Activated CD4-positive, alpha-beta T cell treated with anti-CD3 and anti-CD28 coated beads for 36 hours (primary cell): ENCODE measurements around the gene TANK. TPM values are rescaled to one million over a fixed set of nuclear protein-coding genes. Genes with fewer than 3 reads are reported as not detected.

ENCODE experiments used
- ATAC-seq: fragments of 200-7000 bp; cut with Tn5 transposase; one replicate; pipeline ENCODE4 v1.10.0; 2021; ENCODE audit warnings: mild to moderate bottlenecking, moderate library complexity
- CTCF ChIA-PET: fragments of 350-600 bp; sonication (Branson Sonifier 250); formaldehyde crosslinking; loops from one replicate; lab custom pipeline; 2021; ENCODE audit warnings: antibody characterized with exemption; lab: Charles Lee
- POLR2A ChIA-PET: fragments of 350-600 bp; sonication (Branson Sonifier 250); formaldehyde crosslinking; loops from one replicate; lab custom pipeline; 2021; ENCODE audit warnings: antibody characterized with exemption, inconsistent platforms; lab: Charles Lee
- DNase-seq: peaks from one replicate; pipeline ENCODE4 v3.0.0-alpha.2; 2020
- H3K27ac Mint-ChIP-seq: one replicate; pipeline ENCODE4 v1.8.0; 2021; ENCODE audit warnings: mixed read lengths
- H3K27me3 Mint-ChIP-seq: one replicate; pipeline ENCODE4 v1.8.0; 2021; ENCODE audit warnings: mixed read lengths
- H3K36me3 Mint-ChIP-seq: one replicate; pipeline ENCODE4 v1.8.0; 2021; ENCODE audit warnings: low read depth, mixed read lengths
- H3K4me1 Mint-ChIP-seq: one replicate; pipeline ENCODE4 v1.8.0; 2021; ENCODE audit warnings: mixed read lengths
- H3K4me3 Mint-ChIP-seq: one replicate; pipeline ENCODE4 v1.8.0; 2021; ENCODE audit warnings: mild to moderate bottlenecking, moderate library complexity, mixed read lengths
- H3K9me3 Mint-ChIP-seq: one replicate; pipeline ENCODE4 v1.8.0; 2021; ENCODE audit warnings: low read depth, mixed read lengths
- intact Hi-C, 2 experiments: fragments of 100-400 bp; cut with DNase I in 1 of 2; cut with micrococcal nuclease in 1 of 2; formaldehyde crosslinking; loops; one replicate each; pipeline versions ENCODE4 v1.14.2 to v1.15.1; 2022 to 2024; cut with DNase I, micrococcal nuclease
- total RNA-seq, 2 experiments: library from RNA; stranded (reverse); gene quantifications; one replicate each; pipeline ENCODE4 v1.2.3, GENCODE V29; 2021

Gene TANK, protein sequence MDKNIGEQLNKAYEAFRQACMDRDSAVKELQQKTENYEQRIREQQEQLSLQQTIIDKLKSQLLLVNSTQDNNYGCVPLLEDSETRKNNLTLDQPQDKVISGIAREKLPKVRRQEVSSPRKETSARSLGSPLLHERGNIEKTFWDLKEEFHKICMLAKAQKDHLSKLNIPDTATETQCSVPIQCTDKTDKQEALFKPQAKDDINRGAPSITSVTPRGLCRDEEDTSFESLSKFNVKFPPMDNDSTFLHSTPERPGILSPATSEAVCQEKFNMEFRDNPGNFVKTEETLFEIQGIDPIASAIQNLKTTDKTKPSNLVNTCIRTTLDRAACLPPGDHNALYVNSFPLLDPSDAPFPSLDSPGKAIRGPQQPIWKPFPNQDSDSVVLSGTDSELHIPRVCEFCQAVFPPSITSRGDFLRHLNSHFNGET
- total RNA-seq, result 10 to 100 TPM; 54.6 to 59.7 TPM

GRCh38 chr2:161160226-161161073 lies at the start of gene TANK:
TSS of gene TANK (plus strand) at chr2:161160428. CDS start at chr2:161179663, 19,235 bp downstream.
- POLR2A ChIA-PET, result interaction anchor here (0.6 kb wide), 1 partner anchor 779 kb away, joined by 4 read pairs; no protein-coding TSS in a partner anchor
- H3K4me1 Mint-ChIP-seq, result peaks cover 52% of the 10 kb centered on the region
- peaks cover 34% of the 10 kb centered on the region for H3K36me3 Mint-ChIP-seq

DNA sequence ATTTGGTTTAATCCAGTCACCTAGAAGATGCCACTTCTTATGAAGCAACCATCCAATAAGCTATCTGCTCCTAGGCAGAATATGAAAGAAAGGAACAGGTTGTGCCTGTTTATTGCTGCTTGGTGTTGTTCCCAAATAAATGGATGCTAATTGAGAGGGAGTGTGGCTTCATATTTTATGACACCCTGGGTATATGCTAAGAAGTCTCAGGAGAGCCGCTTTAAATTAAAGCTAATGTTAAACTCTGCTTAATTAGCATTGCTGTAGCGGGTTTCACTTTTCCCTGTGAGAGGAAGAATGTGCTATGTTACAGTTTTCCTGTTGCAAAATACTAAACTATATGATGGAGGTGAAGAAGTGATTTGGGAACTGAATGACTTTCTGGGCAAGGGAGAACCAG lies 48.7 kb upstream of the TANK start:
- peaks cover 2% of the 10 kb centered on the region for H3K27me3 Mint-ChIP-seq
- peaks cover 7% of the 10 kb centered on the region for H3K4me1 Mint-ChIP-seq
- CTCF ChIA-PET, result interaction anchor here (0.9 to 1.4 kb wide), 3 partner anchors 11 to 36 kb away, joined by 3 to 4 read pairs (median 3); no protein-coding TSS in a partner anchor
- POLR2A ChIA-PET, result no interaction called here
- no peak overlapping the region for H3K4me3 Mint-ChIP-seq
- no peak overlapping the region for H3K27ac Mint-ChIP-seq
- no peaks in the 10 kb centered on the region for H3K9me3 Mint-ChIP-seq
- DNase-seq (no peak), ATAC-seq (no peak)
- intact Hi-C loops, result no loop called here
- H3K36me3 Mint-ChIP-seq, result no peaks in the 10 kb centered on the region

More at GRCh38 chr2:161160226-161161073, at the start of gene TANK:
- H3K4me3 Mint-ChIP-seq, result peak within 1 kb of the TSS; percentile 91
- peak; percentile 95 for DNase-seq
- H3K27me3 Mint-ChIP-seq, result no peaks in the 10 kb centered on the region
- CTCF ChIA-PET, result interaction anchor here (0.7 to 1.4 kb wide), 4 partner anchors 37 to 113 kb away, joined by 3 to 4 read pairs (median 3); no protein-coding TSS in a partner anchor
- ATAC-seq, result peak; percentile 95
- H3K27ac Mint-ChIP-seq, result peak within 1 kb of the TSS; percentile 99
- intact Hi-C loops, result loop anchor here (1.0 to 10.0 kb wide), 14 partner anchors 24 to 1876 kb away; partner anchors contain the start of genes LY75 (in 2 of the 2), RBMS1 (in 2 of the 2), MARCHF7 (in 1 of the 2) and PSMD14 (in 1 of the 2)
- no peaks in the 10 kb centered on the region for H3K9me3 Mint-ChIP-seq

DNA sequence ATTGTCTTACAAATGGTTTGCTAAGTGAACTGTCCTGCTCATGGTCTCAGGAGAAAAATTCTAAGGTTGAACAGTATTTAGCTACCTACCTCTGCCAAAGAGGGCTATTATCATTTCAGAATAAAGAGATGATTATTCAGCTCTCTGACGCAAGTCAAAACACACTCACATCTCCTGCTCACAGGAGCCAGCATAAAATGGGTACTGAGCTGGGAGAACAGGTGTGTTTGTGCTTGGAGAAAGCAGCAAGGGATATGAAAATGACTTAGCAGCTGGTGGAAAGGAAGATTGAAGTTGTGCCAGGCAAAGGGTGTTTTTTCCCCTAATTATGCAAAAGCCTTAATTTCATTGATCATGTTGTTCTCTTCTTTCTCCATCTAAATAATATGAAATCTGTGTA lies 47.3 kb upstream of the TANK start:
- POLR2A ChIA-PET, result no interaction called here
- H3K9me3 Mint-ChIP-seq, result no peaks in the 10 kb centered on the region
- no peak overlapping the region for H3K4me3 Mint-ChIP-seq
- H3K36me3 Mint-ChIP-seq, result no peaks in the 10 kb centered on the region
- H3K27ac Mint-ChIP-seq, result no peak overlapping the region
- CTCF ChIA-PET, result interaction anchor here (0.6 to 1.9 kb wide), 4 partner anchors 23 to 66 kb away, joined by 3 to 4 read pairs (median 4); no protein-coding TSS in a partner anchor
- peaks cover 2% of the 10 kb centered on the region for H3K27me3 Mint-ChIP-seq
- intact Hi-C loops, result no loop called here
- DNase-seq (no peak), ATAC-seq (no peak)
- H3K4me1 Mint-ChIP-seq, result no peaks in the 10 kb centered on the region

- CTCF ChIA-PET, result interaction anchor here (0.6 to 1.9 kb wide), 6 partner anchors 15 to 67 kb away, joined by 3 to 4 read pairs (median 3); partner anchors contain the start of gene TANK
- no peaks in the 10 kb centered on the region for H3K9me3 Mint-ChIP-seq
- intact Hi-C loops, result no loop called here
- H3K27ac Mint-ChIP-seq, result no peak overlapping the region
- ATAC-seq (peak; percentile 87), DNase-seq (no peak)
- H3K36me3 Mint-ChIP-seq, result no peaks in the 10 kb centered on the region
- no peaks in the 10 kb centered on the region for H3K4me1 Mint-ChIP-seq
- POLR2A ChIA-PET, result no interaction called here
- no peak overlapping the region for H3K4me3 Mint-ChIP-seq
- H3K27me3 Mint-ChIP-seq, result peaks cover 2% of the 10 kb centered on the region
These were observed 46.3 kb upstream of the TANK start for GRCh38 chr2:161113693-161114575.

GRCh38 chr2:161115205-161115604 lies 45.0 kb upstream of the TANK start:
- H3K27me3 Mint-ChIP-seq, result peaks cover 2% of the 10 kb centered on the region
- CTCF ChIA-PET, result interaction anchor here (1.1 to 1.7 kb wide), 2 partner anchors 10 to 121 kb away, joined by 3 read pairs; no protein-coding TSS in a partner anchor
- H3K36me3 Mint-ChIP-seq, result no peaks in the 10 kb centered on the region
- no peaks in the 10 kb centered on the region for H3K9me3 Mint-ChIP-seq
- POLR2A ChIA-PET, result interaction anchor here (0.7 kb wide), 1 partner anchor 23 kb away, joined by 3 read pairs; no protein-coding TSS in a partner anchor
- no peak overlapping the region for H3K4me3 Mint-ChIP-seq
- no peaks in the 10 kb centered on the region for H3K4me1 Mint-ChIP-seq
- no peak for ATAC-seq
- H3K27ac Mint-ChIP-seq, result no peak overlapping the region
- DNase-seq, result no peak
- intact Hi-C loops, result no loop called here

DNA sequence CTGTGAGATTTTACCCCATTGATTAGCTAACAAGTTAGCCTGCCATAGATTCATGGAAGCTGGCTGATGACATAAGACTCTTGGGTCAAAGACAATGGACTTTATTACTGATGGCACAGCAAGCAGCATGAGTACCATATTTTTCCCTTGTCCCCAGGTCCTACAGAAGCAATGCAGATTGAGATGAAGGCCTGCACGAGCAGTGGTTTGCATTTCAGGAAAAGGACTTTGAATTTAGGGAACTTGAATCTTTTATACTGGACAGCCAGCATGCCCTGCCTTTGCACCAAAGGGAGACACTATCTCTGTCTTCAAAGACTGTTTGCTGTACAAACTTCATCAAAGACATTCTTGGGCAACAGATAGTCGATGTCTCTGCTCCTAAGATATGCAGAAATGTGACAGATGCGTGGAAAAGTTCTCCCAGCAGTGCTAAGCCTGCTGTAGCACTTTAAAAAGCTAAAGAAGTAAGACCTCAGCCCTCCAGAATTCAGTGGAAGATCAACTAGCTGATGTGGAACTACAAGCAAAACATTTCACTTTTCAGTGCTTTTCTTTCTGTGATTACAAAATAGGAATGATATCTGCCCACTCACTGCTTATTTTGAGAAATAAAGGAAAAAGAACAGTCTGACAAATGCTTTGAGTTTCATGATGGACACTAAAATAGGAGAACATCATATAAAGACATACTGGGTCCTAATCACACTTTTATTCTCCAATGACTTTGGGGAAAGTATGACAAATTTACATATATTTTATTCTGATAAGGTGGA lies 44.4 kb upstream of the TANK start:
- intact Hi-C loops, result no loop called here
- Mint-ChIP-seq H3K4me3 (no peak overlapping the region), H3K36me3 (no peaks in the 10 kb centered on the region), H3K9me3 (no peaks in the 10 kb centered on the region), H3K27ac (no peak overlapping the region), H3K27me3 (peaks cover 2% of the 10 kb centered on the region), H3K4me1 (no peaks in the 10 kb centered on the region)
- ChIA-PET POLR2A (interaction anchor here (0.7 kb wide), 1 partner anchor 23 kb away, joined by 3 read pairs; no protein-coding TSS in a partner anchor), CTCF (interaction anchor here (0.6 to 1.7 kb wide), 3 partner anchors 10 to 121 kb away, joined by 3 read pairs; no protein-coding TSS in a partner anchor)
- ATAC-seq (no peak), DNase-seq (no peak)

DNA sequence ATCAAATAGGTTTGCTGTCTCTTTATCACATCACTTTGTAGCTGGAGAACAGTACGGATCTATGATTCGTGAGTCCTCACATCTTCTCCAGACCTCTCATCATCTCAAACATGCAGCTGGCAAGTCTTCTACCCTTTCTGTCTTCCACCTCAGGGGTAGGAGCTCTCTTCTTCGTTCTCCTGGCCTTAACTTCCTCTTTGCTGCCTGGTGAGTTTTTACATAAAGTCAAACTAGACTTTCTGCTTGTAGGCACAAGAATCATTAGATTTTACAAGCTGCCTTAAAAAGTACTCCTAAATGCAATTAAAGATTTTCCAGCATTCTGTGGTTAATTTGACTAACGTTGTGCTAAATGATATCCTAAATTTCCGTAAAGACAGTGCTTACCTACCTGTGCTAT lies 43.7 kb upstream of the TANK start:
- intact Hi-C loops, result no loop called here
- DNase-seq (no peak), ATAC-seq (no peak)
- Mint-ChIP-seq H3K4me1 (no peaks in the 10 kb centered on the region), H3K27ac (no peak overlapping the region), H3K9me3 (no peaks in the 10 kb centered on the region), H3K27me3 (peaks cover 2% of the 10 kb centered on the region), H3K36me3 (no peaks in the 10 kb centered on the region), H3K4me3 (no peak overlapping the region)
- ChIA-PET POLR2A (no interaction called here), CTCF (interaction anchor here (0.6 to 1.7 kb wide), 2 partner anchors 9 to 23 kb away, joined by 3 read pairs; no protein-coding TSS in a partner anchor)

- ChIA-PET POLR2A (no interaction called here), CTCF (interaction anchor here (1.1 kb wide), 1 partner anchor 38 kb away, joined by 3 read pairs; no protein-coding TSS in a partner anchor)
- no peak for ATAC-seq
- Mint-ChIP-seq H3K36me3 (no peaks in the 10 kb centered on the region), H3K27me3 (peaks cover under 1% of the 10 kb centered on the region), H3K9me3 (no peaks in the 10 kb centered on the region), H3K4me3 (no peak overlapping the region), H3K4me1 (peaks cover 6% of the 10 kb centered on the region), H3K27ac (no peak overlapping the region)
- no peak for DNase-seq
- intact Hi-C loops, result no loop called here
These were observed 42.7 kb upstream of the TANK start for GRCh38 chr2:161117506-161117905.

- ChIA-PET CTCF (interaction anchor here (0.9 to 2.0 kb wide), 8 partner anchors 11 to 55 kb away, joined by 3 to 6 read pairs (median 5); no protein-coding TSS in a partner anchor), POLR2A (no interaction called here)
- peaks cover 18% of the 10 kb centered on the region for H3K4me1 Mint-ChIP-seq
- ATAC-seq (no peak), DNase-seq (no peak)
- H3K27me3 Mint-ChIP-seq, result no peaks in the 10 kb centered on the region
- no peak overlapping the region for H3K27ac Mint-ChIP-seq
- intact Hi-C loops, result no loop called here
- no peak overlapping the region for H3K4me3 Mint-ChIP-seq
- no peaks in the 10 kb centered on the region for H3K9me3 Mint-ChIP-seq
- H3K36me3 Mint-ChIP-seq, result no peaks in the 10 kb centered on the region
These were observed 41.5 kb upstream of the TANK start for GRCh38 chr2:161118722-161119121.
